Measurements from ENCODE around the gene PLCB2.

The PLCB2 gene

GRCh38 chr15:40271685-40272484 lies 35.9 kb downstream of the PLCB2 start:
- no peak for DNase-seq (ENCODE audit: low read depth in 2 of 2)

GRCh38 chr15:40270246-40270995 lies 37.3 kb downstream of the PLCB2 start:
- DNase-seq (ENCODE audit: low read depth in 2 of 2): no peak

GRCh38 chr15:40269604-40270003 lies 38.1 kb downstream of the PLCB2 start:
- DNase-seq (ENCODE audit: low read depth in 2 of 2): no peak

GRCh38 chr15:40267670-40268069 lies 40.1 kb downstream of the PLCB2 start:
- no peak for DNase-seq (ENCODE audit: low read depth in 2 of 2)

- DNase-seq (ENCODE audit: low read depth in 2 of 2): no peak
Observed at GRCh38 chr15:40266828-40267304, 40.9 kb downstream of the PLCB2 start.

- no peak for DNase-seq (ENCODE audit: low read depth in 2 of 2)
Observed at GRCh38 chr15:40265875-40266274, 41.9 kb downstream of the PLCB2 start.

GRCh38 chr15:40265355-40265754 lies 42.4 kb downstream of the PLCB2 start:
- no peak for DNase-seq (ENCODE audit: low read depth in 2 of 2)

- no peak for DNase-seq (ENCODE audit: low read depth in 2 of 2)
Observed at GRCh38 chr15:40264321-40265153, 43.2 kb downstream of the PLCB2 start.

GRCh38 chr15:40263024-40263754 lies 44.5 kb downstream of the PLCB2 start:
- no peak for DNase-seq (ENCODE audit: low read depth in 2 of 2)

GRCh38 chr15:40259021-40259420 lies 48.7 kb downstream of the PLCB2 start:
- no peak for DNase-seq (ENCODE audit: low read depth in 2 of 2)

GRCh38 chr15:40258544-40258943 lies 49.2 kb downstream of the PLCB2 start:
- no peak for DNase-seq (ENCODE audit: low read depth in 2 of 2)

- DNase-seq (ENCODE audit: low read depth in 2 of 2): no peak
Observed at GRCh38 chr15:40257656-40258450, 49.9 kb downstream of the PLCB2 start.

- DNase-seq (ENCODE audit: low read depth in 2 of 2): no peak
Observed at GRCh38 chr15:40256638-40257235, 51.0 kb downstream of the PLCB2 start.

- no peak for DNase-seq (ENCODE audit: low read depth in 2 of 2)
Observed at GRCh38 chr15:40255033-40255432, 52.7 kb downstream of the PLCB2 start.

GRCh38 chr15:40254452-40254851 lies 53.3 kb downstream of the PLCB2 start:
- no peak for DNase-seq (ENCODE audit: low read depth in 2 of 2)

- no peak for DNase-seq (ENCODE audit: low read depth in 2 of 2)
Observed at GRCh38 chr15:40253167-40253790, 54.5 kb downstream of the PLCB2 start.

GRCh38 chr15:40252438-40253166 lies 55.1 kb downstream of the PLCB2 start:
- no peak for DNase-seq (ENCODE audit: low read depth in 2 of 2)

- DNase-seq (ENCODE audit: low read depth in 2 of 2): no peak
Observed at GRCh38 chr15:40252141-40252437, 55.6 kb downstream of the PLCB2 start.

GRCh38 chr15:40251486-40252140 lies 56.1 kb downstream of the PLCB2 start:
- DNase-seq (ENCODE audit: low read depth in 2 of 2): no peak

All from stimulated activated CD8-positive, alpha-beta memory T cell treated with anti-CD3 and anti-CD28 coated beads, Interleukin-15, amount 100 ng/mL, for 48 hours (primary cell).